Spleen (tissue), 11 donors: ENCODE measurements around the gene PLXNA2. TPM values are rescaled to one million over a fixed set of nuclear protein-coding genes. Genes with fewer than 3 reads are reported as not detected.

Experiments
- DNase-seq: peaks from one replicate; pipeline ENCODE4 v3.0.0-alpha.2; 2020
- H3K27ac ChIP-seq, 8 donors: fragments of 200-600 bp; sonication (generic) in 7 of 8; 1 replicate in 4 of 8; 2 replicates in 4 of 8; pipeline versions ENCODE4 v1.5.0 to v1.8.0; 2016 to 2021; ENCODE audit warnings: inconsistent platforms in 4 of 8, mild to moderate bottlenecking in 4 of 8, moderate library complexity in 1 of 8
- H3K27me3 ChIP-seq, 7 donors: fragments of 200-600 bp; sonication (generic) in 6 of 7; replicated peaks in 1 of 7; 1 replicate in 4 of 7; 2 replicates in 3 of 7; pipeline versions ENCODE4 v1.5.0 to v1.8.0; 2016 to 2021; ENCODE audit warnings: inconsistent platforms in 3 of 7, mild to moderate bottlenecking in 1 of 7
- H3K36me3 ChIP-seq, 6 donors: fragments of 200-600 bp; sonication (generic) in 5 of 6; 1 replicate in 4 of 6; 2 replicates in 2 of 6; pipeline versions ENCODE4 v1.5.0 to v1.8.0; 2016 to 2021; ENCODE audit warnings: inconsistent platforms in 2 of 6
- H3K4me1 ChIP-seq, 6 donors: fragments of 200-600 bp; sonication (generic) in 5 of 6; 1 replicate in 3 of 6; 2 replicates in 3 of 6; pipeline versions ENCODE4 v1.5.0 to v1.8.0; 2016 to 2021; ENCODE audit warnings: inconsistent platforms in 3 of 6
- H3K4me3 ChIP-seq, 8 donors: fragments of 200-600 bp; sonication (generic) in 7 of 8; 1 replicate in 4 of 8; 2 replicates in 4 of 8; pipeline versions ENCODE4 v1.5.0 to v1.8.0; 2016 to 2021; ENCODE audit warnings: inconsistent platforms in 4 of 8, mild to moderate bottlenecking in 4 of 8, moderate library complexity in 2 of 8
- H3K9me3 ChIP-seq, 8 donors: fragments of 200-600 bp; sonication (generic) in 7 of 8; 1 replicate in 4 of 8; 2 replicates in 4 of 8; pipeline versions ENCODE4 v1.5.0 to v1.8.0; 2016 to 2021; ENCODE audit warnings: inconsistent platforms in 4 of 8
- POLR2A ChIP-seq, 3 donors: fragments of 450-650 bp; IDR thresholded peaks; one replicate each; pipeline ENCODE4 v1.5.1; 2017; ENCODE audit warnings: antibody characterized with exemption in 3 of 3, mild to moderate bottlenecking in 1 of 3
- POLR2AphosphoS5 ChIP-seq, 3 donors: sonication (generic); formaldehyde crosslinking; IDR thresholded peaks; one replicate each; pipeline ENCODE4 v1.5.1; 2017; ENCODE audit warnings: antibody characterized with exemption in 3 of 3
- WGBS, 5 donors: extraction: QIAGEN DNeasy Blood & Tissue Kit in 3 of 5; methylation state at CpG; one replicate each; pipeline versions ENCODE4 v1.1.5 to v1.1.7; 2013 to 2018; 5-methylcytosine and 5-hydroxymethylcytosine counted together
- intact Hi-C: fragments of 100-400 bp; cut with DNase I; formaldehyde crosslinking; loops from one replicate; pipeline ENCODE4 v1.15.0; 2023; ENCODE audit warnings: low total_unique reads
- polyA plus RNA-seq, 3 donors: library from polyadenylated mRNA; stranded (reverse); fragments of 200-250 nt; gene quantifications; one replicate each; pipeline ENCODE4 v1.2.1, GENCODE V29; 2013
- total RNA-seq, 7 donors: library from RNA; depleted of rRNA in 3 of 7; stranded (reverse); fragments of >200 nt in 3 of 7; fragmentation: NEBNext Ultra II Directional in 4 of 7; extraction: Animal tissue kit (Norgen Biotek cat#: 25700) in 4 of 7; gene quantifications; one replicate each; pipeline versions ENCODE4 v1.1.0 to v1.2.1, GENCODE V29; 2016 to 2021
- TF ChIP-seq, protein P1 (sequence below), 11 experiments: fragments of 200-600 bp in 7 of 11; fragments of 450-650 bp in 4 of 11; sonication (generic) in 4 of 11; IDR thresholded peaks in 8 of 11; conservative IDR thresholded peaks in 3 of 11; 1 replicate in 7 of 11; 2 replicates in 4 of 11; pipeline versions ENCODE4 v1.4.0 to v1.8.0; 2016 to 2021; ENCODE audit warnings: antibody characterized with exemption in 11 of 11, inconsistent platforms in 4 of 11, mild to moderate bottlenecking in 1 of 11
- donor health status: healthy with polysubstance abuse.
- donor health status: DM: no; HTN: no; CAD: no; lungs with moderate emphysema.
- donor health status: DM: no; HTN: no; CAD: no.
- donor health status: Bipolar disorder and iron deficiency.
- donor health status: healthy.
- donor health status: DM: no; HTN: no; CAD: no.
- donor health status: DM: yes; HTN: yes; CAD: no.

The PLXNA2 gene
- total and polyA plus RNA-seq, 10 donors: 0.93 to 16.9 (median 7.0) TPM

GRCh38 chr1:207985996-207986395 is 258.2 kb downstream of the PLXNA2 start:
- 71 to 96% (median 88%) methylated on average over 7 of the region's 7 CpGs for WGBS, 5 donors
- H3K27ac ChIP-seq: no peak overlapping the region
- no peaks in the 10 kb centered on the region for H3K36me3 ChIP-seq
- no peak overlapping the region for H3K4me3 ChIP-seq
- no peak for DNase-seq
- H3K9me3 ChIP-seq: no peaks in the 10 kb centered on the region
- no peaks in the 10 kb centered on the region for H3K4me1 ChIP-seq
- TF ChIP-seq POLR2AphosphoS5 (IDR thresholded peaks at IDR 0.05) (no peak), POLR2A (IDR thresholded peaks at IDR 0.05) (no peak)
- TF ChIP-seq, protein P1, sequence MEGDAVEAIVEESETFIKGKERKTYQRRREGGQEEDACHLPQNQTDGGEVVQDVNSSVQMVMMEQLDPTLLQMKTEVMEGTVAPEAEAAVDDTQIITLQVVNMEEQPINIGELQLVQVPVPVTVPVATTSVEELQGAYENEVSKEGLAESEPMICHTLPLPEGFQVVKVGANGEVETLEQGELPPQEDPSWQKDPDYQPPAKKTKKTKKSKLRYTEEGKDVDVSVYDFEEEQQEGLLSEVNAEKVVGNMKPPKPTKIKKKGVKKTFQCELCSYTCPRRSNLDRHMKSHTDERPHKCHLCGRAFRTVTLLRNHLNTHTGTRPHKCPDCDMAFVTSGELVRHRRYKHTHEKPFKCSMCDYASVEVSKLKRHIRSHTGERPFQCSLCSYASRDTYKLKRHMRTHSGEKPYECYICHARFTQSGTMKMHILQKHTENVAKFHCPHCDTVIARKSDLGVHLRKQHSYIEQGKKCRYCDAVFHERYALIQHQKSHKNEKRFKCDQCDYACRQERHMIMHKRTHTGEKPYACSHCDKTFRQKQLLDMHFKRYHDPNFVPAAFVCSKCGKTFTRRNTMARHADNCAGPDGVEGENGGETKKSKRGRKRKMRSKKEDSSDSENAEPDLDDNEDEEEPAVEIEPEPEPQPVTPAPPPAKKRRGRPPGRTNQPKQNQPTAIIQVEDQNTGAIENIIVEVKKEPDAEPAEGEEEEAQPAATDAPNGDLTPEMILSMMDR (IDR thresholded peaks at IDR 0.05 in 8 of 11, conservative IDR thresholded peaks at IDR 0.05 in 3 of 11): no peak
- intact Hi-C loops: no loop called here
- H3K27me3 ChIP-seq: peaks cover 0 to 14% (median 0%) of the 10 kb centered on the region in 7 donors

DNA sequence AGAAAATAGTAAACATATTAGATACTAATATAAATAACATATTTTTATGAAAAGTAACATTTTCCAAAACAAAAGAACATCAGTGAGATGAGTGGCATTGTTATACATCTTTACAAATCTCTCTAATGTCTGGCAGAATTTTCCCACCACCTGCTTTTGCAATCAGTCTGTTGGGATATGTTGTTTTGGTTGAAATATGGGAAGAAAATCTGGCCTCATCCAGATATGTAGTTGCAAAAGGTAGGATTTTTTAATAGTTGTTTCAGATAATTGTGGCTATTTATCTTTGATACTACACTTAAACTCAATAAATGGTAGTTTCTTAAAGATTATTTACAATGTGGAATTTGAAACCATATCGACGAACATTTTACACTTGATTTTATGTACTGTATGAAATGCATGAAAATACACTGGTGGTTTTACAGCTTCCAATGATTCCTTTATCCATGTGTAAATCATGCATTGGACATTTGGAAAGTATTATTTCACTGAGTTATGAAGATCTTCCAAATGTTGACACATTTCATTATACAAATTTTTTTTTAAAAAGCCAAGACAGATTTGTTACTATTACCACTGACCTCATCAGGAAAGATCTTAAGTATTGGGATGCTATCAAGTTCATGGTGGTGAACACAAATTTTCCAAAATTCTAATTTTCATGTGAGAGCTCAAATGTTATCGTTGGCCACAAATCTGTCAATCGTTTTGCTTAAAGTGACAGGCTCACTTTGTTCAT is 259.2 kb downstream of the PLXNA2 start:
- intact Hi-C loops: no loop called here
- 85 to 94% (median 91%) methylated on average over 4 of the region's 4 CpGs for WGBS, 5 donors

GRCh38 chr1:207983044-207983635 is 261.0 kb downstream of the PLXNA2 start:
- DNase-seq: no peak
- intact Hi-C loops: no loop called here
- TF ChIP-seq POLR2AphosphoS5 (IDR thresholded peaks at IDR 0.05) (no peak), POLR2A (IDR thresholded peaks at IDR 0.05) (no peak)
- TF ChIP-seq, protein P1 (IDR thresholded peaks at IDR 0.05 in 8 of 11, conservative IDR thresholded peaks at IDR 0.05 in 3 of 11): no peak
- no peaks in the 10 kb centered on the region for H3K9me3 ChIP-seq
- 77 to 94% (median 84%) methylated on average over 6 of the region's 6 CpGs for WGBS, 5 donors
- no peak overlapping the region for H3K4me3 ChIP-seq
- H3K36me3 ChIP-seq: no peaks in the 10 kb centered on the region
- H3K27ac ChIP-seq: no peak overlapping the region
- H3K27me3 ChIP-seq: peaks cover 0 to 9% (median 0%) of the 10 kb centered on the region in 7 donors
- H3K4me1 ChIP-seq: no peaks in the 10 kb centered on the region

More for the DNA sequence above, 259.2 kb downstream of the PLXNA2 start:
- H3K27me3 ChIP-seq: peaks cover 0 to 9% (median 0%) of the 10 kb centered on the region in 7 donors
- no peaks in the 10 kb centered on the region for H3K9me3 ChIP-seq
- no peak overlapping the region for H3K4me3 ChIP-seq
- DNase-seq: no peak
- H3K4me1 ChIP-seq: no peaks in the 10 kb centered on the region
- H3K27ac ChIP-seq: no peak overlapping the region
- no peak for TF ChIP-seq POLR2AphosphoS5 (IDR thresholded peaks at IDR 0.05)
- TF ChIP-seq POLR2A (IDR thresholded peaks at IDR 0.05): no peak
- TF ChIP-seq, protein P1 (IDR thresholded peaks at IDR 0.05 in 8 of 11, conservative IDR thresholded peaks at IDR 0.05 in 3 of 11): no peak
- no peaks in the 10 kb centered on the region for H3K36me3 ChIP-seq

- Histone ChIP-seq H3K27ac (no peak overlapping the region), H3K4me1 (no peaks in the 10 kb centered on the region), H3K4me3 (no peak overlapping the region), H3K36me3 (no peaks in the 10 kb centered on the region), H3K9me3 (no peaks in the 10 kb centered on the region), H3K27me3 (peaks cover 0 to 9% (median 0%) of the 10 kb centered on the region in 7 donors)
- 56 to 86% (median 80%) methylated on average over 2 of the region's 2 CpGs for WGBS, 5 donors
- intact Hi-C loops: no loop called here
- DNase-seq: no peak
- TF ChIP-seq, protein P1 (IDR thresholded peaks at IDR 0.05 in 8 of 11, conservative IDR thresholded peaks at IDR 0.05 in 3 of 11): peak in 4 of 11 experiments; percentile 6 to 32 (median 14)
- TF ChIP-seq POLR2AphosphoS5 (IDR thresholded peaks at IDR 0.05) (no peak), POLR2A (IDR thresholded peaks at IDR 0.05) (no peak)
These were observed 262.2 kb downstream of the PLXNA2 start for GRCh38 chr1:207981976-207982375.
